LNCaP clone FGC (cell line): ENCODE results near the gene S100A7A.

ENCODE experiments used
- DNase-seq: peaks from one replicate; pipeline ENCODE4 v3.0.0-alpha.2; 2011; ENCODE audit warnings: low read depth
- H3K4me3 ChIP-seq: 2 replicates; pipeline ENCODE4 v1.5.1; 2011; ENCODE audit warnings: mild to moderate bottlenecking, low read depth, low read length, control low read depth
- TF ChIP-seq, protein P1 (sequence below): IDR thresholded peaks from 2 replicates; pipeline ENCODE4 v1.5.1; 2012; ENCODE audit warnings: mild to moderate bottlenecking; ENCODE audit not compliant: control insufficient read depth, insufficient read depth; ENCODE audit errors: extremely low read depth

S100A7A gene

DNA sequence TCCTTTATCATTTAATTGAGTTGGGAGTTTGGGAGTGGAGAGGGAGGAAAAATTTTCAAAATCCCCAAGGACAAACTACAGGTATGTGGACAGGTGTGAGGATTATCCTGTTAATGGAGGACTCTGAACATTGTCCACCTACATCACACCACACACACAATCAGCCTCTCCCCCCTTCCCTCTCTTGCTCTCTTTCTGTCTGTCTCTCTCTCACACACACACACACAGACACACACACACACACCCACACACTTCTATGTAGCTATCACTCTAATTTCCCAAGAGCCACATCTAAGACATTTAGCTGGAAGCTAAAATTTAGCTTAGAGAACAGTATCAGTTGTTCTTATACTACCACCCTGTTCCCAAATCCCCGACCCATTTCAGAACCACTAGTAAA, 26.9 kb upstream of the S100A7A start:
- DNase-seq = no peak
- TF ChIP-seq, protein P1, sequence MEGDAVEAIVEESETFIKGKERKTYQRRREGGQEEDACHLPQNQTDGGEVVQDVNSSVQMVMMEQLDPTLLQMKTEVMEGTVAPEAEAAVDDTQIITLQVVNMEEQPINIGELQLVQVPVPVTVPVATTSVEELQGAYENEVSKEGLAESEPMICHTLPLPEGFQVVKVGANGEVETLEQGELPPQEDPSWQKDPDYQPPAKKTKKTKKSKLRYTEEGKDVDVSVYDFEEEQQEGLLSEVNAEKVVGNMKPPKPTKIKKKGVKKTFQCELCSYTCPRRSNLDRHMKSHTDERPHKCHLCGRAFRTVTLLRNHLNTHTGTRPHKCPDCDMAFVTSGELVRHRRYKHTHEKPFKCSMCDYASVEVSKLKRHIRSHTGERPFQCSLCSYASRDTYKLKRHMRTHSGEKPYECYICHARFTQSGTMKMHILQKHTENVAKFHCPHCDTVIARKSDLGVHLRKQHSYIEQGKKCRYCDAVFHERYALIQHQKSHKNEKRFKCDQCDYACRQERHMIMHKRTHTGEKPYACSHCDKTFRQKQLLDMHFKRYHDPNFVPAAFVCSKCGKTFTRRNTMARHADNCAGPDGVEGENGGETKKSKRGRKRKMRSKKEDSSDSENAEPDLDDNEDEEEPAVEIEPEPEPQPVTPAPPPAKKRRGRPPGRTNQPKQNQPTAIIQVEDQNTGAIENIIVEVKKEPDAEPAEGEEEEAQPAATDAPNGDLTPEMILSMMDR = no peak
- no peak overlapping the region for H3K4me3 ChIP-seq

DNA sequence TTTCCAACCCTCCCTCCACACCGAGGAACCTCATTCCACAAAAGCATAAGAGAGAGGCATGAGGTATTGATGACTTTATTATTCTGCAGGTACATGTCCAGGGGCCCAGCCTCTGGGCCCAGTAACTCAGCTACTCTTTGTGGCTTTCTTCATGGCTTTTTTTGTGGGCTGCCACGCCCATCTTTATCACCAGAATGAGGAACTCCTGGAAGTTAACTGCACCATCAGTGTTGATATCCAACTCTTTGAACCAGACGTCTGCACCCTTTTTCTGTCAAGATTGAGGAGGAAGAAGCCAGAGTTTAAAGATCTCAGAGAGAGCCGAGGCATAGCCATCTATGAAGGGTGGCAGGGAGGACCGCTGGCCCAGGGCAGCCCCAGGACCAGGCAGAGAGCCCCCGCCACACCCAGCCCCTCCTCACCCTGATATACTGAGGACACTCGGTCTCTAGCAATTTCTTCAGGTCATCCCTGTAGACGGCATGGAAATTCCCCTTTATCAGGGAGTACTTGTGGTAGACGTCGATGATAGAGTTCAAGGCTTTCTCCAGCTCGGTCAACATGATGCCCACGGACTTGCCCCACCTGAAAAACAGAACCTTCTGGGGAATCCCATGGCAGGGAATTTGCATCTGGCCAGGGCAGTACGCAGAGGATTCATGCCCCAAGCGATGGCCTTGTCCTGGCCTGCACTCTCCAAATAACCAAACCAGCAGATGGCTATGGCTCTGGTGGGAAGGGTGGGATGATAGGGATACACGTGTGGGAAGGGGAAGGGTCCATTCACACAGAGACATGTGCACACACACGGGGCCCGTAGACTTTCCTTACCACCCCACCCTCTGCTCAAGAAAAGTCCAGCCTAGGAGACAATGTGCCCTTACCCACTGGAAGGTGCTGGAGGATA, 26.1 kb upstream of the S100A7A start:
- TF ChIP-seq, protein P1 = no peak
- H3K4me3 ChIP-seq = no peak overlapping the region
- no peak for DNase-seq

DNA sequence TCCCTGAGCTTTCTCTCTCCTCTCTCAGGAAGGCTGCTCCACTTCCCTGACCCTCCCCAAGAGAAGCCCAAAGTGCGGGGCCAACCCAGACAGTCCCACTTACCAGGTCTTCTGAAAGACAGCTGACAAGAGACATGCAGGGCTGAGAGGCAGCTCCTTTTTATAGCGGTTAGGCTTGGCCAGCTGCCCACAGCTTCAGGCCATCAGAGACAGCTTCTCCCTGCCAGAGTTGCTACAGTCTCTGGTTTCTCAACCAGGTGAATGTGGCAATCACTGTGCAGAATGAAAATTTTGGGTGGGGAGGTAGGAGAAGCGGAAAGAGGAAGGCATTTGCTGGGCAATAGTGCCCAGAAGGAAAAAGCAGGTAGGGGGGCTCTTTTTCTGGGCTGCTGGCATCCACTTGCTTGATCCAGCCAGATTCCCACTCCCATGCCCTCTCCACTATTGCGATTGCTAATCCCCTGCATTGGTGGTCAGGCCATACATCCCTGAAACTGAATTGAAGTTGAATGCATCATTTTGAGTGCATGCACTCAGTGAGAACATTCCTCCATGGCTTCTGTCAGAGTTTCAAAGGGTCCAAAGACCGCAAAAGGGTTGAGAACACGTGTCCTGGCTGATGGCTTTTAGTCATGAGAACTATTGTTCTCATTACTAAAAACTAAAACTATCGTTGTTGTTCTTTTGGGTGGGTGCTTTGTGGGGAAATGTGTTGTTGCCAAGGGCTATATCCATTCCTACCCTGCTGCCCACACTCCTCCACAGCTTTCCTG, 25.2 kb upstream of the S100A7A start, which contains the start of gene S100A8:
S100A8 (minus strand) TSS at position 136 of the 773 bp plus-strand sequence. CDS start 538 bp downstream, outside the sequence.
- TF ChIP-seq, protein P1 = no peak
- no peak within 1 kb of the TSS for H3K4me3 ChIP-seq
- peak; percentile 28 for DNase-seq

DNA sequence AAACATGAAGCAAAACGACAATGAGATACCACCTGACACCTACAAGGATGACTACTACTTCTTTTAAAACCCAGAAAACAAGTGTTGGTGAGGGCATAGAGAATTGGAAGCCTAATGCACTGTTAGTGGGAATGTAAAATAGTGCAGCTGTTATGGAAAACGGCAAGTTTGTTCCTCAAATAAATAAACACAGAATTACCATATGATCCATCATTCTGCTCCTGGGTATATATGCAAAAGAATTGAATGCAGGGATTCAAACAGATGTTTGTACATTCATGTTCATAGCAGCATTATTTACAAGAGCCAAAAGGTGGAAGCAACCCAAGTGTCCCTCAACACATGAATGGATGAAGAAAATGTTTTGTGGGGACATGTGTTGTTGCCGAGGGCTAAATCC, 24.1 kb upstream of the S100A7A start:
- no peak for DNase-seq

DNA sequence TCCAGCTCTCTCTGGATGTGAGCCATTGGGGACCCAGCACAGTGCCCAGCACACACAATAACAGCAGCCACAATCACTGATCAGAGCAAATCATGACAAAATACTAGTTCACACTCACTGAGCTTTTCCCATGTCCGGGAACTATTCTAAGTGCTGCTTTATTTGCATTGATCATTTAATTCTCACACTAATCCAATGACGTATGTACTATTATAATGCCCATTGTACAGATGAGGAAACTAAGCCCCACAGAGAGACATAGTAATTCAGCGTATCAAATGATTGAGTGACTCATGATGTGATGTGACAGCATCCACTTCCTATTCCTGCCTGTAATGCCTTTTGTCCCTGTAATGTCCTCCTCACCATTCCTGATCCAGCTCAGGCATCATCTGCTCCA, 23.5 kb upstream of the S100A7A start:
- H3K4me3 ChIP-seq = no peak overlapping the region
- TF ChIP-seq, protein P1 = no peak
- no peak for DNase-seq

More for the DNA sequence above, 24.1 kb upstream of the S100A7A start:
- TF ChIP-seq, protein P1 = no peak
- no peak overlapping the region for H3K4me3 ChIP-seq

DNA sequence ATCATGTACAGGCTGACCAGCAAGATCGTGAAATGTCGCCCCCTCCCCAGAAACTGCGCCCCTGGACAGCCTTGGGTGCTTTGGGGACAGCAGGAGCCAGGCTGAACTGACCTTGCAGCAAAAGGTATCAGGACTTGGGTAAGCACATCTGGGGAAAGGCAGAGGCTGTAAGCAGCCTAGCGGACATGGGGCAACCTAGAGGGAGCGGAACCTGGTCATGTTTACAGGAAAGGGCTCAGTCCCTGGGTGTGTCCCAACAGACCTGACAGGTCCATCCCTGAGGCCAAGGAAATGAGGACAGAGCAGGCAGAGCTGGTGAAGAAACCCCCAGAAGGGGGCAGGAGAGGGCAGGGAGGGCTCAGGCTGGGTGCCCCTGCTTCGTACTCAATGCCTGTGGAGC, 22.4 kb upstream of the S100A7A start:
- no peak for DNase-seq
- no peak overlapping the region for H3K4me3 ChIP-seq
- TF ChIP-seq, protein P1 = no peak
